K562 (cell line): ENCODE results near the gene PTK7. TPM values are rescaled to one million over a fixed set of nuclear protein-coding genes. Genes with fewer than 3 reads are reported as not detected.
A peak's percentile ranks its signal among the peaks of the same experiment; 100 is the strongest.

Source experiments
- ATAC-seq: fragments of 200-7000 bp; cut with Tn5 transposase; 3 replicates; pipeline ENCODE4 v1.9.1; 2020; ENCODE audit warnings: moderate library complexity
- BruUV-seq: library from RNA; stranded (reverse); fragments of 400-500 nt; replicated peaks from 2 replicates; lab custom pipeline; 2021; lab: Mats Ljungman, UMichigan
- CTCF ChIA-PET: fragments of 300-600 bp; formaldehyde crosslinking; extraction: SDS; loops from one replicate; lab custom pipeline; 2021; ENCODE audit warnings: low intra/inter-chr PET ratio; lab: Yijun Ruan, JAX
- POLR2A ChIA-PET: fragments of 300-600, 350-650 bp; sonication (Branson Sonifier 250); formaldehyde crosslinking; extraction: SDS; loops from one replicate; lab custom pipeline; 2021; ENCODE audit warnings: antibody characterized with exemption, inconsistent platforms; lab: Yijun Ruan, JAX
- DNase-seq, 4 experiments: peaks; one replicate each; pipeline versions ENCODE4 v3.0.0 to v3.0.0-alpha.2; 2011 to 2018; ENCODE audit warnings: low spot score in 3 of 4, mixed read lengths in 3 of 4; ENCODE audit errors: extremely low read depth in 1 of 4
- FAIRE-seq: peaks from 2 replicates; lab custom pipeline; 2011; peaks lifted over from hg19 to GRCh38; lab: Jason Lieb, UNC
- H2AFZ ChIP-seq: 2 replicates; pipeline ENCODE4 v1.6.0; 2011; ENCODE audit warnings: low read depth, low read length, control low read depth, inconsistent platforms
- H3K27ac ChIP-seq: fragments of 200-600 bp; 3 replicates; pipeline ENCODE4 v1.8.0; 2011; ENCODE audit warnings: low read depth, mild to moderate bottlenecking, control low read depth, inconsistent platforms, low read length, moderate library complexity, mixed read lengths; ENCODE audit errors: extremely low read depth
- H3K27me3 ChIP-seq, 2 experiments: fragments of 300-600 bp in 1 of 2; 2 replicates in 1 of 2; 3 replicates in 1 of 2; pipeline versions ENCODE4 v1.6.0 to v1.8.0; 2011; ENCODE audit warnings: inconsistent platforms in 2 of 2, low read length in 2 of 2, mild to moderate bottlenecking in 1 of 2, mixed read lengths in 1 of 2, moderate library complexity in 1 of 2; ENCODE audit not compliant: control insufficient read depth in 2 of 2, insufficient read depth in 2 of 2
- H3K36me3 ChIP-seq: fragments of 300-600 bp; 3 replicates; pipeline ENCODE4 v1.8.0; 2011; ENCODE audit warnings: mild to moderate bottlenecking, low read length, inconsistent platforms; ENCODE audit not compliant: control insufficient read depth, insufficient read depth
- H3K4me1 ChIP-seq, 2 experiments: fragments of 200-600 bp in 1 of 2; replicated peaks in 1 of 2; 2 replicates in 1 of 2; 3 replicates in 1 of 2; pipeline versions ENCODE4 v1.5.1 to v1.8.0; 2011; ENCODE audit warnings: inconsistent platforms in 2 of 2, low read length in 2 of 2, mild to moderate bottlenecking in 1 of 2, mixed read lengths in 1 of 2, moderate library complexity in 1 of 2; ENCODE audit not compliant: control insufficient read depth in 2 of 2, insufficient read depth in 2 of 2
- H3K4me2 ChIP-seq: 2 replicates; pipeline ENCODE4 v1.6.1; 2011; ENCODE audit warnings: low read length, control low read depth, inconsistent platforms, mixed read lengths; ENCODE audit not compliant: insufficient read depth
- H3K4me3 ChIP-seq: fragments of 200-600 bp; sonication (generic), shearing (Covaris generic); 2 replicates; pipeline ENCODE4 v1.5.1; 2016; ENCODE audit warnings: control low read depth, inconsistent platforms
- H3K79me2 ChIP-seq: fragments of 200-600 bp; 3 replicates; pipeline ENCODE4 v1.8.0; 2011; ENCODE audit warnings: low read length, inconsistent platforms; ENCODE audit not compliant: control insufficient read depth, insufficient read depth
- H3K9ac ChIP-seq, 2 experiments: 2 replicates each; pipeline versions ENCODE4 v1.6.0 to v1.6.1; 2011; ENCODE audit warnings: low read depth in 2 of 2, low read length in 2 of 2, control low read depth in 1 of 2, inconsistent platforms in 1 of 2, mild to moderate bottlenecking in 1 of 2, mixed read lengths in 1 of 2; ENCODE audit not compliant: insufficient read depth in 1 of 2
- H3K9me1 ChIP-seq: one replicate; pipeline ENCODE4 v1.6.0; 2011; ENCODE audit warnings: inconsistent platforms, mild to moderate bottlenecking, low read length, moderate library complexity; ENCODE audit not compliant: control insufficient read depth, insufficient read depth
- H3K9me3 ChIP-seq: replicated peaks from 2 replicates; pipeline ENCODE4 v1.5.1; 2011; ENCODE audit warnings: low read depth, low read length, inconsistent platforms; ENCODE audit not compliant: control insufficient read depth, insufficient read depth
- H4K20me1 ChIP-seq: replicated peaks from 2 replicates; pipeline ENCODE4 v1.6.1; 2011; ENCODE audit warnings: low read length, inconsistent platforms, mixed read lengths; ENCODE audit not compliant: control insufficient read depth, insufficient read depth
- BRD4 ChIP-seq: fragments of 200-600 bp; sonication (generic); IDR thresholded peaks from 2 replicates; pipeline ENCODE4 v1.6.1; 2017; ENCODE audit warnings: inconsistent platforms
- GATAD2B ChIP-seq: fragments of 450-650 bp; IDR thresholded peaks from 2 replicates; pipeline ENCODE4 v1.6.1; 2017; ENCODE audit warnings: mild to moderate bottlenecking, borderline replicate concordance
- HMG20A ChIP-seq: fragments of 450-650 bp; formaldehyde crosslinking; conservative IDR thresholded peaks from 2 replicates; pipeline ENCODE4 v1.4.0; 2020; ENCODE audit warnings: mild to moderate bottlenecking, mixed read lengths
- MEIS2 ChIP-seq: fragments of 450-650 bp; IDR thresholded peaks from 2 replicates; pipeline ENCODE4 v1.6.1; 2014; ENCODE audit warnings: mild to moderate bottlenecking; ENCODE audit not compliant: partially characterized antibody
- NEUROD1 ChIP-seq: fragments of 150-350 bp; IDR thresholded peaks from 2 replicates; pipeline ENCODE4 v1.6.1; 2014; ENCODE audit warnings: borderline replicate concordance, low read length, low read depth; ENCODE audit not compliant: partially characterized antibody
- POLR2G ChIP-seq: fragments of 200-400 bp; formaldehyde crosslinking; IDR thresholded peaks from 2 replicates; pipeline ENCODE4 v1.6.1; 2017; ENCODE audit warnings: low read depth, mild to moderate bottlenecking, antibody characterized with exemption, low read length, moderate library complexity
- SMAD4 ChIP-seq: fragments of 250-450 bp; sonication (Bioruptor Pico); conservative IDR thresholded peaks from 2 replicates; pipeline ENCODE4 v1.8.0; 2021; ENCODE audit warnings: inconsistent platforms, mild to moderate bottlenecking, moderate library complexity
- TAF7 ChIP-seq: fragments of 450-650 bp; IDR thresholded peaks from 2 replicates; pipeline ENCODE4 v1.6.1; 2016; ENCODE audit warnings: missing genetic modification characterization, missing compliant biosample characterization
- WGBS: fragments of 100-300 bp; shearing (Covaris generic); methylation state at CpG from one replicate; pipeline ENCODE4 v1.1.6; 2016; ENCODE audit warnings: low coverage, mixed read lengths; ENCODE audit not compliant: insufficient coverage; ENCODE audit errors: missing lambda C conversion rate; 5-methylcytosine and 5-hydroxymethylcytosine counted together
- in situ Hi-C: fragments of 300-500 bp; cut with MboI; formaldehyde crosslinking; loops from 4 replicates; pipeline ENCODE4 v1.15.0; 2018; ENCODE audit warnings: inconsistent platforms, mixed read lengths
- intact Hi-C: fragments of 100-400 bp; cut with micrococcal nuclease; formaldehyde crosslinking; loops from 2 replicates; pipeline ENCODE4 v1.14.2; 2022
- polyA plus RNA-seq, 8 experiments: library from polyadenylated mRNA; depleted of rRNA in 4 of 8; stranded (reverse) in 5 of 8; unstranded in 3 of 8; fragments of >200 nt; fragmentation: Nextera tagmentation in 2 of 8; fragmentation: Illumina TruSeq in 1 of 8; extraction: Ambion mirVana in 2 of 8; extraction: Trizol in 1 of 8; gene quantifications; 2 replicates each; pipeline versions ENCODE4 v1.2.1 to v1.2.3, GENCODE V29; 2011 to 2014; ENCODE audit warnings: inconsistent platforms in 1 of 8, missing spikeins in 1 of 8
- total RNA-seq, 7 experiments: library from RNA; depleted of rRNA in 6 of 7; stranded (reverse); fragments of >200 nt in 6 of 7; fragmentation: Illumina TruSeq in 2 of 7; extraction: Trizol in 2 of 7; gene quantifications; 2 replicates each; pipeline versions ENCODE4 v1.2.1 to v1.2.3, GENCODE V29; 2011 to 2021; ENCODE audit warnings: low replicate concordance in 1 of 7
- TF ChIP-seq, protein P1 (sequence below): fragments of 250-450 bp; sonication (Bioruptor Pico); IDR thresholded peaks from 2 replicates; pipeline ENCODE4 v1.5.1; 2021; ENCODE audit warnings: mild to moderate bottlenecking
- TF ChIP-seq, protein P2 (sequence below): sonication (generic); formaldehyde crosslinking; IDR thresholded peaks from 2 replicates; pipeline ENCODE4 v1.8.0; 2023; ENCODE audit warnings: mild to moderate bottlenecking, missing genetic modification reagents
- TF ChIP-seq, protein P3 (sequence below): sonication (generic); formaldehyde crosslinking; IDR thresholded peaks from 2 replicates; pipeline ENCODE4 v1.8.0; 2022; ENCODE audit warnings: mild to moderate bottlenecking, missing genetic modification reagents
- TF ChIP-seq, protein P4 (sequence below), 2 experiments: fragments of 450-650 bp; IDR thresholded peaks; 2 replicates each; pipeline ENCODE4 v1.6.1; 2018; ENCODE audit warnings: mild to moderate bottlenecking in 2 of 2, low read depth in 1 of 2; ENCODE audit not compliant: partially characterized antibody in 2 of 2

The PTK7 gene
- total and polyA plus RNA-seq, 9 of the 15 experiments (the other 6 are each of a cell fraction or from before 2014, with no cell fraction given), result 0.20 to 6.8 (median 4.2) TPM

DNA sequence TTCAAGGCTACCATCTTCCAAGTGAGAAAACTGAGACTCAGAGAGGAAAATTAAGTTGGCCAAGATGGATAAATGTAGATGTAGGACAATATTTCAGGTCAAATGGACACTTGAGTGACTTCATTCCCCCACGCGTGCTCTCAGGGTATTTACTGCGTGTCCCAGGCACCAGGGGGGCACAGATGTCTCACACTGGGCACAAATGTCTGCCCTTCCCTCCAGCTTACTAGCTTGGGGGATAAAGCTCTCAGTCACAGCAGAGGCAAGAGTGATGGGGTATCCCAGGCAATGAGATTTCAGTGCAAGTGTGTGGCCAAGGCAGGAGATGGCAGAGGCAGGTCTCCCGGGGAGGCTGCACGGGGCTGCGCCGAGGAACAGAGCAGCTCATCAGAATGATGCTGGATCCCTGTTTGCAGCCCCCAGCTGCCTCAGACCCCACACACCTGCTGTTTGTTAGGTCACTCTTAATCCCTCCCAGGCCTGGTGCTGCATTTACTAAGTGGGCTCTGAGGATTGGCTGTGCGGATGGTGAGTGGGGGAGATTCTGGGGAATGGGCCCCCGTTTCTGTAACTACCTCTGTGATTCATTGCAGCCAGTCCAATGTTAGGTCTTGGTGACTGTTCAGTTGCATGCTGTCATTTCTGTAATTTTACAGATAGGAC lies 44.1 kb downstream of the PTK7 start:
- BruUV-seq, result no TSS peak
- FAIRE-seq, result no peak
- ChIA-PET POLR2A (interaction anchor here (0.7 to 1.3 kb wide), 3 partner anchors 10 to 17 kb away, joined by 3 to 6 read pairs (median 3); no protein-coding TSS in a partner anchor), CTCF (no interaction called here)
- no peak overlapping the region for H3K4me3 ChIP-seq
- no peaks in the 10 kb centered on the region for H3K36me3 ChIP-seq
- no peak overlapping the region for H2AFZ ChIP-seq
- intact Hi-C loops, result no loop called here
- peaks cover 8 to 21% of the 10 kb centered on the region in 2 experiments for H3K4me1 ChIP-seq
- no peaks in the 10 kb centered on the region for H3K79me2 ChIP-seq
- DNase-seq, result no peak
- H3K9ac ChIP-seq, result peak overlapping the region in 1 of 2 experiments; percentile 64; a peak in 1 of 4 replicates
- TF ChIP-seq, protein P1, sequence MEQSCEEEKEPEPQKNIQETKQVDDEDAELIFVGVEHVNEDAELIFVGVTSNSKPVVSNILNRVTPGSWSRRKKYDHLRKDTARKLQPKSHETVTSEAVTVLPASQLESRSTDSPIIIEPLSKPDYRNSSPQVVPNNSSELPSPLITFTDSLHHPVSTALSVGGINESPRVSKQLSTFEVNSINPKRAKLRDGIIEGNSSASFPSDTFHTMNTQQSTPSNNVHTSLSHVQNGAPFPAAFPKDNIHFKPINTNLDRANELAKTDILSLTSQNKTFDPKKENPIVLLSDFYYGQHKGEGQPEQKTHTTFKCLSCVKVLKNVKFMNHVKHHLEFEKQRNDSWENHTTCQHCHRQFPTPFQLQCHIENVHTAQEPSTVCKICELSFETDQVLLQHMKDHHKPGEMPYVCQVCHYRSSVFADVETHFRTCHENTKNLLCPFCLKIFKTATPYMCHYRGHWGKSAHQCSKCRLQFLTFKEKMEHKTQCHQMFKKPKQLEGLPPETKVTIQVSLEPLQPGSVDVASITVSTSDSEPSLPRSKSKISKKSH (CRISPR knock-in tag), result no peak
- TF ChIP-seq NEUROD1 (no peak), TAF7 (tag) (no peak), SMAD4 (no peak), BRD4 (no peak), POLR2G (no peak), MEIS2 (no peak), HMG20A (CRISPR knock-in tag) (no peak), GATAD2B (no peak)
- TF ChIP-seq, protein P2, sequence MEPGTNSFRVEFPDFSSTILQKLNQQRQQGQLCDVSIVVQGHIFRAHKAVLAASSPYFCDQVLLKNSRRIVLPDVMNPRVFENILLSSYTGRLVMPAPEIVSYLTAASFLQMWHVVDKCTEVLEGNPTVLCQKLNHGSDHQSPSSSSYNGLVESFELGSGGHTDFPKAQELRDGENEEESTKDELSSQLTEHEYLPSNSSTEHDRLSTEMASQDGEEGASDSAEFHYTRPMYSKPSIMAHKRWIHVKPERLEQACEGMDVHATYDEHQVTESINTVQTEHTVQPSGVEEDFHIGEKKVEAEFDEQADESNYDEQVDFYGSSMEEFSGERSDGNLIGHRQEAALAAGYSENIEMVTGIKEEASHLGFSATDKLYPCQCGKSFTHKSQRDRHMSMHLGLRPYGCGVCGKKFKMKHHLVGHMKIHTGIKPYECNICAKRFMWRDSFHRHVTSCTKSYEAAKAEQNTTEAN (CRISPR knock-in tag), result no peak
- TF ChIP-seq, protein P3, sequence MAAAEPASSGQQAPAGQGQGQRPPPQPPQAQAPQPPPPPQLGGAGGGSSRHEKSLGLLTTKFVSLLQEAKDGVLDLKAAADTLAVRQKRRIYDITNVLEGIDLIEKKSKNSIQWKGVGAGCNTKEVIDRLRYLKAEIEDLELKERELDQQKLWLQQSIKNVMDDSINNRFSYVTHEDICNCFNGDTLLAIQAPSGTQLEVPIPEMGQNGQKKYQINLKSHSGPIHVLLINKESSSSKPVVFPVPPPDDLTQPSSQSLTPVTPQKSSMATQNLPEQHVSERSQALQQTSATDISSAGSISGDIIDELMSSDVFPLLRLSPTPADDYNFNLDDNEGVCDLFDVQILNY, result no peak
- TF ChIP-seq, protein P4, sequence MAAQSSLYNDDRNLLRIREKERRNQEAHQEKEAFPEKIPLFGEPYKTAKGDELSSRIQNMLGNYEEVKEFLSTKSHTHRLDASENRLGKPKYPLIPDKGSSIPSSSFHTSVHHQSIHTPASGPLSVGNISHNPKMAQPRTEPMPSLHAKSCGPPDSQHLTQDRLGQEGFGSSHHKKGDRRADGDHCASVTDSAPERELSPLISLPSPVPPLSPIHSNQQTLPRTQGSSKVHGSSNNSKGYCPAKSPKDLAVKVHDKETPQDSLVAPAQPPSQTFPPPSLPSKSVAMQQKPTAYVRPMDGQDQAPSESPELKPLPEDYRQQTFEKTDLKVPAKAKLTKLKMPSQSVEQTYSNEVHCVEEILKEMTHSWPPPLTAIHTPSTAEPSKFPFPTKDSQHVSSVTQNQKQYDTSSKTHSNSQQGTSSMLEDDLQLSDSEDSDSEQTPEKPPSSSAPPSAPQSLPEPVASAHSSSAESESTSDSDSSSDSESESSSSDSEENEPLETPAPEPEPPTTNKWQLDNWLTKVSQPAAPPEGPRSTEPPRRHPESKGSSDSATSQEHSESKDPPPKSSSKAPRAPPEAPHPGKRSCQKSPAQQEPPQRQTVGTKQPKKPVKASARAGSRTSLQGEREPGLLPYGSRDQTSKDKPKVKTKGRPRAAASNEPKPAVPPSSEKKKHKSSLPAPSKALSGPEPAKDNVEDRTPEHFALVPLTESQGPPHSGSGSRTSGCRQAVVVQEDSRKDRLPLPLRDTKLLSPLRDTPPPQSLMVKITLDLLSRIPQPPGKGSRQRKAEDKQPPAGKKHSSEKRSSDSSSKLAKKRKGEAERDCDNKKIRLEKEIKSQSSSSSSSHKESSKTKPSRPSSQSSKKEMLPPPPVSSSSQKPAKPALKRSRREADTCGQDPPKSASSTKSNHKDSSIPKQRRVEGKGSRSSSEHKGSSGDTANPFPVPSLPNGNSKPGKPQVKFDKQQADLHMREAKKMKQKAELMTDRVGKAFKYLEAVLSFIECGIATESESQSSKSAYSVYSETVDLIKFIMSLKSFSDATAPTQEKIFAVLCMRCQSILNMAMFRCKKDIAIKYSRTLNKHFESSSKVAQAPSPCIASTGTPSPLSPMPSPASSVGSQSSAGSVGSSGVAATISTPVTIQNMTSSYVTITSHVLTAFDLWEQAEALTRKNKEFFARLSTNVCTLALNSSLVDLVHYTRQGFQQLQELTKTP (IDR thresholded peaks at IDR 0.05; ENCODE audit: low read depth in 1 of 2, partially characterized antibody in 2 of 2), result no peak
- WGBS, result 69% methylated on average over 9 of the region's 9 CpGs
- H3K27ac ChIP-seq, result no peak overlapping the region
- no peaks in the 10 kb centered on the region for H3K9me3 ChIP-seq
- no peak for ATAC-seq
- H4K20me1 ChIP-seq, result no peaks in the 10 kb centered on the region
- H3K4me2 ChIP-seq, result no peak overlapping the region
- H3K9me1 ChIP-seq, result no peaks in the 10 kb centered on the region
- no peaks in the 10 kb centered on the region for H3K27me3 ChIP-seq
- in situ Hi-C loops, result no loop called here
